Uterus (tissue), 2 donors: Measurements from ENCODE around the gene VSIR.

Experiments
- CTCF ChIP-seq, 4 experiments: fragments of 200-600 bp in 2 of 4; fragments of 450-650 bp in 2 of 4; sonication (generic) in 2 of 4; IDR thresholded peaks; one replicate each; pipeline ENCODE4 v1.5.1; 2016 to 2019; ENCODE audit warnings: antibody characterized with exemption in 4 of 4, mild to moderate bottlenecking in 2 of 4, moderate library complexity in 1 of 4
- POLR2A ChIP-seq, 2 donors: fragments of 450-650 bp; IDR thresholded peaks; one replicate each; pipeline ENCODE4 v1.6.1; 2016; ENCODE audit warnings: antibody characterized with exemption in 2 of 2, mild to moderate bottlenecking in 1 of 2, moderate library complexity in 1 of 2

- TF ChIP-seq POLR2A (IDR thresholded peaks at IDR 0.05) = no peak
- TF ChIP-seq CTCF (IDR thresholded peaks at IDR 0.05) = no peak
Observed at GRCh38 chr10:71725249-71725648, 48.1 kb downstream of the VSIR start.
